Measurements from ENCODE around the gene ABCC6. TPM values are rescaled to one million over a fixed set of nuclear protein-coding genes. Genes with fewer than 3 reads are reported as not detected.

The ABCC6 gene
- total and polyA plus RNA-seq, 10 of the 15 experiments (the other 5 are each of a cell fraction or from before 2014, with no cell fraction given) = 0.05 to 0.13 (median 0.06) TPM; not detected in 5

DNA sequence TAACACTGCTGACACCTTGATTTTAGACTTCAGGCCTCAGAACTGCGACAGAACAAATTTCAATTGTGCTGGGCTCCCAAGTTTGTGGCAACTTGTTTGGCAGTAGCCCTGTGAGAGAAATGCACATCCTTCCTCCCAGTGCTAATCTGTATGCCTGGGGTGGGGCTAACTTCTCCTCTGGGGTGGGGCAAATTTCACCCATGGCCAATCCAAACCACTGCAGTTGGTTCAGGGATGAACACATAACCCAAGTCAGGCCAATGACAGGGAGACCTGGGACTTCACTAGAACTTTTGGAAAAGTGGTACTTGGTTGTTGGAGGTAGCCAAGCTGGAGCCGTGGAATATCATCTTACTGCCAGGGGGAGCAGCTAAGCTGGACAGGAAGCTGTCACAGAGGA is 56.3 kb downstream of the ABCC6 start:
- Histone ChIP-seq H3K9ac (ENCODE audit: control insufficient read depth, insufficient read depth, low read length) (no peak overlapping the region), H3K4me1 (ENCODE audit: control insufficient read depth, insufficient read depth, low read length) (no peaks in the 10 kb centered on the region), H3K79me2 (ENCODE audit: control insufficient read depth, insufficient read depth, low read length) (no peaks in the 10 kb centered on the region), H2AFZ (ENCODE audit: control insufficient read depth, low read depth, low read length) (no peak overlapping the region), H3K27ac (ENCODE audit: control insufficient read depth, insufficient read depth) (no peak overlapping the region), H3K4me3 (no peak overlapping the region), H3K9me3 (replicated peaks; ENCODE audit: control insufficient read depth, insufficient read depth, low read length) (no peaks in the 10 kb centered on the region), H4K20me1 (ENCODE audit: control insufficient read depth, insufficient read depth) (no peaks in the 10 kb centered on the region), H3K36me3 (ENCODE audit: control insufficient read depth in 2 of 2, insufficient read depth in 2 of 2, low read length in 1 of 2) (no peaks in the 10 kb centered on the region), H3K4me2 (ENCODE audit: control insufficient read depth, insufficient read depth) (no peak overlapping the region), H3K27me3 (replicated peaks in 1 of 2; ENCODE audit: control insufficient read depth in 2 of 2, insufficient read depth in 2 of 2, low read length in 1 of 2) (no peaks in the 10 kb centered on the region)
- TF ChIP-seq TCF12 (IDR thresholded peaks at IDR 0.05; ENCODE audit: low read depth, low read length) (no peak), KDM1A (IDR thresholded peaks at IDR 0.05; ENCODE audit: borderline replicate concordance) (no peak), STAT1 (conservative IDR thresholded peaks at IDR 0.05) (no peak), NFXL1 (IDR thresholded peaks at IDR 0.05; ENCODE audit: borderline replicate concordance) (no peak), SMAD5 (IDR thresholded peaks at IDR 0.05; ENCODE audit: low read depth) (no peak), MYC (IDR thresholded peaks at IDR 0.05; ENCODE audit: insufficient read depth, insufficient read length, insufficient replicate concordance, low read length, severe bottlenecking) (no peak)
- TF ChIP-seq, protein P1, sequence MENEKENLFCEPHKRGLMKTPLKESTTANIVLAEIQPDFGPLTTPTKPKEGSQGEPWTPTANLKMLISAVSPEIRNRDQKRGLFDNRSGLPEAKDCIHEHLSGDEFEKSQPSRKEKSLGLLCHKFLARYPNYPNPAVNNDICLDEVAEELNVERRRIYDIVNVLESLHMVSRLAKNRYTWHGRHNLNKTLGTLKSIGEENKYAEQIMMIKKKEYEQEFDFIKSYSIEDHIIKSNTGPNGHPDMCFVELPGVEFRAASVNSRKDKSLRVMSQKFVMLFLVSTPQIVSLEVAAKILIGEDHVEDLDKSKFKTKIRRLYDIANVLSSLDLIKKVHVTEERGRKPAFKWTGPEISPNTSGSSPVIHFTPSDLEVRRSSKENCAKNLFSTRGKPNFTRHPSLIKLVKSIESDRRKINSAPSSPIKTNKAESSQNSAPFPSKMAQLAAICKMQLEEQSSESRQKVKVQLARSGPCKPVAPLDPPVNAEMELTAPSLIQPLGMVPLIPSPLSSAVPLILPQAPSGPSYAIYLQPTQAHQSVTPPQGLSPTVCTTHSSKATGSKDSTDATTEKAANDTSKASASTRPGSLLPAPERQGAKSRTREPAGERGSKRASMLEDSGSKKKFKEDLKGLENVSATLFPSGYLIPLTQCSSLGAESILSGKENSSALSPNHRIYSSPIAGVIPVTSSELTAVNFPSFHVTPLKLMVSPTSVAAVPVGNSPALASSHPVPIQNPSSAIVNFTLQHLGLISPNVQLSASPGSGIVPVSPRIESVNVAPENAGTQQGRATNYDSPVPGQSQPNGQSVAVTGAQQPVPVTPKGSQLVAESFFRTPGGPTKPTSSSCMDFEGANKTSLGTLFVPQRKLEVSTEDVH (IDR thresholded peaks at IDR 0.05; ENCODE audit: low read depth, partially characterized antibody) = no peak
- BruUV-seq (replicated peaks) = no TSS peak
- ChIA-PET CTCF (interaction anchor here (0.9 to 1.0 kb wide), 2 partner anchors 10 to 19 kb away, joined by 4 to 5 read pairs; no protein-coding TSS in a partner anchor), RAD21 (ENCODE audit: unreplicated experiment) (no interaction called here), SMC1A (ENCODE audit: uncharacterized antibody, unreplicated experiment) (no interaction called here), POLR2A (no interaction called here)
- ATAC-seq (no peak), DNase-seq (ENCODE audit: low read depth, low spot score) (no peak), FAIRE-seq (no peak)
- in situ Hi-C loops (cut with MboI) (no loop called here), intact Hi-C loops (cut with micrococcal nuclease; ENCODE audit: unreplicated experiment) (no loop called here)
- 25% methylated on average over 2 of the region's 2 CpGs for WGBS (ENCODE audit: insufficient coverage, insufficient replicate concordance, low lambda C conversion rate, missing lambda C conversion rate)

Data from GM12878 (cell line).